Left kidney (tissue), 2 donors: ENCODE data around the gene OR2V2. TPM values are rescaled to one million over a fixed set of nuclear protein-coding genes. Genes with fewer than 3 reads are reported as not detected.
"Not testable (repeated sequence)": the region's sequence is repeated elsewhere in the genome, so short reads cannot be mapped to it uniquely, and the experiment has no call there.

Experiments used
- DNase-seq: peaks from one replicate; pipeline ENCODE4 v3.0.0-alpha.2; 2013
- polyA plus RNA-seq: library from polyadenylated mRNA; unstranded; fragments of 120-200 nt; gene quantifications from one replicate; pipeline ENCODE4 v1.2.1, GENCODE V29; 2013; ENCODE audit not compliant: insufficient read length

Gene OR2V2
- polyA plus RNA-seq, 1 donor: 0.03 TPM

- not testable (repeated sequence) for DNase-seq
Measured at GRCh38 chr5:181169459-181170236, 22.3 kb downstream of the OR2V2 start.

- no peak for DNase-seq
Measured at GRCh38 chr5:181170237-181170825, 22.9 kb downstream of the OR2V2 start.

GRCh38 chr5:181170996-181171395 lies 23.6 kb downstream of the OR2V2 start:
- no peak for DNase-seq

- no peak for DNase-seq
Measured at GRCh38 chr5:181171782-181172181, 24.4 kb downstream of the OR2V2 start.

- no peak for DNase-seq
Measured at GRCh38 chr5:181173027-181173419, 25.6 kb downstream of the OR2V2 start.

- no peak for DNase-seq
Measured at GRCh38 chr5:181173420-181174342, 26.3 kb downstream of the OR2V2 start.

GRCh38 chr5:181176254-181176952 lies 29.0 kb downstream of the OR2V2 start:
- DNase-seq: no peak

- not testable (repeated sequence) for DNase-seq
Measured at GRCh38 chr5:181177559-181177958, 30.2 kb downstream of the OR2V2 start.

- no peak for DNase-seq
Measured at GRCh38 chr5:181181650-181182565, 34.5 kb downstream of the OR2V2 start.

GRCh38 chr5:181182651-181183050 lies 35.3 kb downstream of the OR2V2 start:
- DNase-seq: no peak

- no peak for DNase-seq
Measured at GRCh38 chr5:181184845-181185216, 37.4 kb downstream of the OR2V2 start.

- DNase-seq: no peak
Measured at GRCh38 chr5:181185560-181185959, 38.2 kb downstream of the OR2V2 start.

GRCh38 chr5:181186022-181186421 lies 38.6 kb downstream of the OR2V2 start:
- DNase-seq: no peak

- no peak for DNase-seq
Measured at GRCh38 chr5:181186986-181187499, 39.7 kb downstream of the OR2V2 start.

- no peak for DNase-seq
Measured at GRCh38 chr5:181187500-181188213, 40.3 kb downstream of the OR2V2 start.

GRCh38 chr5:181188700-181189362 lies 41.4 kb downstream of the OR2V2 start:
- DNase-seq: peak; percentile 84

GRCh38 chr5:181189363-181189961 lies 42.1 kb downstream of the OR2V2 start:
- no peak for DNase-seq

GRCh38 chr5:181189962-181190710 lies 42.8 kb downstream of the OR2V2 start:
- DNase-seq: no peak
